Stimulated activated CD4-positive, alpha-beta T cell treated with anti-CD3 and anti-CD28 coated beads, Interleukin-2, amount 100 ng/mL, for 48 hours (primary cell): ENCODE results near the gene SNX32.
A peak's percentile ranks its signal among the peaks of the same experiment; 100 is the strongest.
"Not testable (repeated sequence)": the region's sequence is repeated elsewhere in the genome, so short reads cannot be mapped to it uniquely, and the experiment has no call there.

Experiments
- DNase-seq, 2 donors: peaks; one replicate each; pipeline ENCODE4 v3.0.0-alpha.2; 2020

SNX32 gene

GRCh38 chr11:65832231-65832630, 1.5 kb upstream of the SNX32 start:
- not testable (repeated sequence) for DNase-seq

GRCh38 chr11:65834202-65834601, 439 bp downstream of the SNX32 start:
- DNase-seq = no peak

- DNase-seq = no peak
These were observed 8.4 kb downstream of the SNX32 start for GRCh38 chr11:65842144-65842543.

GRCh38 chr11:65843811-65844210, 10.0 kb downstream of the SNX32 start:
- DNase-seq = no peak

GRCh38 chr11:65844231-65844872, 10.6 kb downstream of the SNX32 start:
- no peak for DNase-seq

- no peak for DNase-seq
These were observed 14.0 kb downstream of the SNX32 start for GRCh38 chr11:65847746-65848145.

GRCh38 chr11:65848693-65849092, 14.9 kb downstream of the SNX32 start:
- DNase-seq = not testable (repeated sequence)

- no peak for DNase-seq
These were observed 15.6 kb downstream of the SNX32 start for GRCh38 chr11:65849366-65849765.

GRCh38 chr11:65849771-65850216, 16.0 kb downstream of the SNX32 start:
- no peak for DNase-seq

- no peak for DNase-seq
These were observed 16.7 kb downstream of the SNX32 start for GRCh38 chr11:65850217-65851082.

GRCh38 chr11:65851083-65851579, 17.4 kb downstream of the SNX32 start:
- peak in 1 of 2 donors; percentile 45 for DNase-seq

- no peak for DNase-seq
These were observed 18.2 kb downstream of the SNX32 start for GRCh38 chr11:65851811-65852507.

GRCh38 chr11:65852508-65853245, 18.9 kb downstream of the SNX32 start:
- DNase-seq = no peak

GRCh38 chr11:65853246-65853979, 19.6 kb downstream of the SNX32 start:
- DNase-seq = no peak

GRCh38 chr11:65854161-65854592, 20.4 kb downstream of the SNX32 start:
- no peak for DNase-seq

- DNase-seq = no peak
These were observed 21.4 kb downstream of the SNX32 start for GRCh38 chr11:65854852-65855837.

GRCh38 chr11:65855927-65856363, 22.2 kb downstream of the SNX32 start:
- DNase-seq = no peak

- peak; percentile 78 to 80 for DNase-seq
These were observed 23.1 kb downstream of the SNX32 start for GRCh38 chr11:65856689-65857499.

- DNase-seq = peak in 1 of 2 donors; percentile 64
These were observed 23.7 kb downstream of the SNX32 start for GRCh38 chr11:65857500-65857852.
